Stimulated activated naive CD4-positive, alpha-beta T cell (primary cell): ENCODE results near the gene TMEM256.
"Not testable (repeated sequence)": the region's sequence is repeated elsewhere in the genome, so short reads cannot be mapped to it uniquely, and the experiment has no call there.

Source experiments
- DNase-seq, 6 experiments: peaks; one replicate each; lab custom pipeline; 2025; lab: John Stamatoyannopoulos, UW

TMEM256 gene

DNA sequence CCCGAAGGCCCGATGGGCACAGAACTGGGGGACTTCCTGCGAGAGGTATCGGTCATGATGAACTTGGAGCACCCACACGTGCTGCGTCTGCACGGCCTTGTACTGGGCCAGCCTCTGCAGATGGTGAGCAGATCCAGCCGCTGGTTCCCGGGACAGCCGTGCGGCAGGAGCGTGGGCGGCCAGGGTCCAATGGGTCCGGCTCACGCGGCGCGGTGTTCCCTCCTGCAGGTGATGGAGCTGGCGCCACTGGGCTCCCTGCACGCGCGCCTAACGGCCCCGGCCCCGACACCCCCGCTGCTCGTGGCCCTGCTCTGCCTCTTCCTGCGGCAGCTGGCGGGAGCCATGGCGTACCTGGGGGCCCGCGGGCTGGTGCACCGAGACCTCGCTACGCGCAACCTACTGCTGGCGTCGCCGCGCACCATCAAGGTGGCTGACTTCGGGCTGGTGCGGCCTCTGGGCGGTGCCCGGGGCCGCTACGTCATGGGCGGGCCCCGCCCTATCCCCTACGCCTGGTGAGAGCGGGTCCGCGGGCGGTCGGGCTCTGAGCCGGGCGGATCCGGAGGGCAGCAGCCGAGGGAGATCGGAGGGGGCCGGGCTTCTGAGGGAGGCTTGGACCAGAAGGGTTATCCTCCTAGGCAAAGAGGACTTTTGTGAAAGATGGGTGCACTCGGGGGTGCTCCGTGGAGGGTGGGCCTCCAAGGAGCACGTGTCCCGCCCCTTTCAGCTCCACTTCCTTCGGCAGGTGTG lies 20.0 kb downstream of the TMEM256 start:
- DNase-seq: peak; percentile 70 to 95 (median 84)

DNA sequence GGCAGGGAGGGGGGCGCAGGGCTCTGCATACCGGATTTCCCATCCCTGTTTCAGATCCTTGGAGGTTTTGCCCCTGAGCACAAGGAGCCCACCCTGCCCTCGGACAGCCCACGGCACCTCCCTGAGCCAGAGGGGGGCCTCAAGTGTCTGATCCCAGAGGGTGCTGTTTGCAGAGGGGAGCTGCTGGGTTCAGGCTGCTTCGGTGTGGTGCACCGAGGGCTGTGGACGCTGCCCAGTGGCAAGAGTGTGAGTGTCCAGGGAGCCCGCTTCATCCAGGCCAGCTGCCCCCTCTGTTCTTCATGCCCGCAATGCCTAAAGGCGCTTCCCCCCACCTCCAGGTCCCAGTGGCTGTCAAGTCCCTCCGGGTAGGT lies 20.5 kb downstream of the TMEM256 start:
- no peak for DNase-seq

GRCh38 chr17:7382901-7383300 lies 21.0 kb downstream of the TMEM256 start:
- no peak for DNase-seq

GRCh38 chr17:7380855-7381683 lies 22.8 kb downstream of the TMEM256 start, which contains the start of gene TNK1:
TNK1 (plus strand) TSS chr17:7381089; CDS start chr17:7382927, 1,838 bp downstream.
- peak in 2 of 6 experiments; percentile 12 to 16 for DNase-seq

- no peak for DNase-seq
Observed at GRCh38 chr17:7380321-7380720, 23.6 kb downstream of the TMEM256 start.

- DNase-seq: no peak
Observed at GRCh38 chr17:7379134-7379533, 24.8 kb downstream of the TMEM256 start.

GRCh38 chr17:7374353-7374752 lies 29.5 kb downstream of the TMEM256 start:
- DNase-seq: no peak

GRCh38 chr17:7370853-7371252 lies 33.0 kb downstream of the TMEM256 start:
- DNase-seq: no peak

GRCh38 chr17:7369825-7370224 lies 34.1 kb downstream of the TMEM256 start:
- no peak for DNase-seq

DNA sequence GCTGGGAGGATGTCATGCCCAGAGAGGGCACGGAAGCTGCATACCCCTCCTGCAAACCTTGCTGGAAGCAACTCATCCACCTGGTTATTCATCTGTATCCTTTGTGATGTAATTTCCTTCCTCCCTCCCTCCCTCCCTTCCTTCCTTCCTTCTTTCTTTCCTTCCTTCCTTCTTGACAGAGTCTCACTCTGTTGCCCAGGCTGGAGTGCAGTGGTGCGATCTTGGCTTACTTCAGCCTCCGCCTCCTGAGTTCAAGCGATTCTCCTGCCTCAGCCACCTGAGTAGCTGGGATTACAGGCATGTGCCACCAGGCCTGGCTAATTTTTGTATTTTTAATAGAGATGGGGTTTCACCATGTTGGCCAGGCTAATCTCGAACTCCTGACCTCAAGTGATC lies 35.3 kb downstream of the TMEM256 start:
- not testable (repeated sequence) for DNase-seq

GRCh38 chr17:7367918-7368598 lies 35.8 kb downstream of the TMEM256 start:
- DNase-seq: no peak

- DNase-seq: no peak
Observed at GRCh38 chr17:7367083-7367482, 36.8 kb downstream of the TMEM256 start.

- DNase-seq: not testable (repeated sequence)
Observed at GRCh38 chr17:7365963-7366362, 37.9 kb downstream of the TMEM256 start.

- no peak for DNase-seq
Observed at GRCh38 chr17:7363311-7363710, 40.6 kb downstream of the TMEM256 start.

- no peak for DNase-seq
Observed at GRCh38 chr17:7361906-7362305, 42.0 kb downstream of the TMEM256 start.

DNA sequence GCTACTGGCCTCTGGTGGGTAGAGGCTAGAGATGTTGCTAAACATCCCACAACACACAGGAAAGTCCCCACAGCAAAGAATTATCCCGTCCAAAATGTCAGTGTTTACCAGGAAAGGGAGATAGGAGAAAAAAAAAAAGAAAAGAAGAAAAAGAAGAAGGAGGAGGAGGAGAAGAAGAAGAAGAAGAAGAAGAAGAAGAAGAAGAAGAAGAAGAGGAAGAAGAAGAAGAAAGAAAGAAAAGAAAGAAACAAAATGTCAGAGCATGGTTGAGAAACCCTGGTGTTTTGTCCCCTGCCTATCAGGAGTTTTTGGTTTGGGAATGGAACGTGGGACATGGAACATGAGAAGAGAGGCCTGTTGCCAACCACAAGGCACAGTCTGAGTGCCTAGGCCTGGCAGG lies 46.5 kb downstream of the TMEM256 start:
- DNase-seq: no peak

DNA sequence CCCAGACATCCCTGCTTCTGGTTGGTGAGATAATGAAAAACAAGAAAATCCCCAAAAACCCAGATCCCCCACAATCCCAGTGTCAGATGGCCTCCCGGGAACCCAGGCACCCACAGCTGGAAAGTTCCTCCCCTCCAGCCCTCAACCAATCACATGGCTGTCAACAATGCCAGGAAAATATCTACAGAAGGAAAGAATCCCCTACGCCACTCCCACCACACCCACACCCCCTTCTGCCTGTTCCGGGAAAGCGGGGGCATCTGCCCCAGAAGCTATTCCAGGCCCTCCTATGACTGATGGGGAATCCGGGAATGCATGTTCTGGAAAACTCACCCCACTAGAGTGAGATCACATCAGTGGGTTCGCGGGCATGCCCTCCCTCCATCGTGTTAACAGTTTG lies 47.1 kb downstream of the TMEM256 start:
- DNase-seq: no peak

DNA sequence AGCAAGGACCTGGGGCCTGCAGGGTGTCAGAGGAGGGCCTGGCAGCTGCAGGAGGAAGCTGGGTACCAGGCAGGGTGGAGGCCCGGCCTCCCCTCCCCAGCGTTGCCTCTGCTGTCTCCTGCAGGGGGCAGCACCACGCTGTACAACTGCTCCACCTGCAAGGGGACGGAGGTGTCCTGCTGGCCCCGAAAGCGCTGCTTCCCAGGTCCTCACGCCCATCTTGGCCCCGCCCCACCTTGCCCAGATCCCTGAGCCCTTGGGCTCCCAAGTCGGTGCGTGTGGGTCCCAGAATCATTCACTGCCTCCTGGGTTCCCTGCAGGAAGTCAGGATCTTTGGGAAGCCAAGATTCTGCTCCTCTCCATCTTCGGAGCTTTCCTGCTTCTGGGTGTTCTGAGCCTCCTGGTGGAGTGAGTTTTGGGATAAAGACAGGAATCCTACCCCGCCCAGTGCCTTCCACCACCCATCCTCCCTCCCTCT lies 47.8 kb downstream of the TMEM256 start:
- peak; percentile 67 to 85 (median 76) for DNase-seq

GRCh38 chr17:7355573-7355972 lies 48.3 kb downstream of the TMEM256 start:
- DNase-seq: no peak

- no peak for DNase-seq
Observed at GRCh38 chr17:7355053-7355452, 48.8 kb downstream of the TMEM256 start, which contains the start of gene TMEM95. TMEM95 (plus strand) TSS chr17:7355156; CDS start chr17:7355205, 49 bp downstream.

DNA sequence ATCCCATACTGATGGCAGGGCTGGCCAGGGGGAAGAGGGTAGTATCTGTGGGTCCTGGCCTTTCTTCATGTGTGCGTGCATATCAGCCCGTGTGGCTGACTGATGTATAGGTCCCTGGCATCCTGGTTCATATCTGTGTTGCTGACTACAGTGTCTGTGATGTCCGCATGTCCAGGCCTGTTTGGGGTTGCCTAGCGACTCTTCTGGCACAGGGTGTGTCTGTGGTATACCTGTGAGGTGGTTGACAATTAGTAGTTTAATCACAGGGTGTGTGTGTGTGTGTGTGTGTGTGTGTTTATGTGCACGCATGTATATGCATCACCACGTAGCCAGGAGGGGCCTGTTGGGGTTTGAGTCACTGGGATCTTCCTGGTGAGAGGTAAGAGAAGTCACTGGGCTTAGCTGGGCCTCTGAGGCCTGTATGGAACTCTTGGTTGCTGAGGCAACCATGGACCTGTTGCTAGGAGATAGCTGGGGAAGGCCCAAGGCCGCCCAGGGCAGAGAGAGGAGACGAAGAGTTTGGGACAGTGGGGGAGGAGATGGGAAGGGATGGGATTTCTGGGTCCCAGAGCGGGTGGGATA lies 49.5 kb downstream of the TMEM256 start:
- no peak for DNase-seq
